Common myeloid progenitor, CD34-positive (primary cell): ENCODE data around the gene DNASE1L2.

ENCODE experiments used
- CTCF ChIA-PET: fragments of 350-600 bp; sonication (Branson Sonifier 250); formaldehyde crosslinking; loops from one replicate; lab custom pipeline; 2021; ENCODE audit warnings: antibody characterized with exemption; lab: Charles Lee
- POLR2A ChIA-PET: fragments of 350-600 bp; sonication (Branson Sonifier 250); formaldehyde crosslinking; loops from one replicate; lab custom pipeline; 2021; ENCODE audit warnings: antibody characterized with exemption; lab: Charles Lee
- DNase-seq, 3 donors: peaks; one replicate each; pipeline versions ENCODE4 v3.0.0 to v3.0.0-alpha.2; 2013
- H3K27ac ChIP-seq, 2 experiments: 1 replicate in 1 of 2; 2 replicates in 1 of 2; pipeline ENCODE4 v1.7.0; 2013; ENCODE audit warnings: inconsistent platforms in 2 of 2, low read length in 2 of 2, mild to moderate bottlenecking in 2 of 2, low read depth in 1 of 2, moderate library complexity in 1 of 2; ENCODE audit not compliant: severe bottlenecking in 2 of 2, insufficient read depth in 1 of 2, poor library complexity in 1 of 2
- H3K27me3 ChIP-seq, 5 experiments: replicated peaks in 2 of 5; 1 replicate in 3 of 5; 2 replicates in 2 of 5; pipeline versions ENCODE4 v1.6.1 to v1.7.0; 2013; ENCODE audit warnings: low read length in 4 of 5, mild to moderate bottlenecking in 2 of 5, moderate library complexity in 2 of 5, inconsistent platforms in 1 of 5; ENCODE audit not compliant: insufficient read depth in 5 of 5, control insufficient read depth in 4 of 5
- H3K36me3 ChIP-seq, 4 experiments: 1 replicate in 2 of 4; 2 replicates in 2 of 4; pipeline versions ENCODE4 v1.6.1 to v1.7.0; 2013; ENCODE audit warnings: low read length in 3 of 4, control low read depth in 1 of 4, mild to moderate bottlenecking in 1 of 4; ENCODE audit not compliant: control insufficient read depth in 4 of 4, insufficient read depth in 4 of 4
- H3K4me1 ChIP-seq, 4 experiments: 1 replicate in 3 of 4; 2 replicates in 1 of 4; pipeline versions ENCODE4 v1.6.1 to v1.7.1; 2013; ENCODE audit warnings: low read length in 3 of 4, mild to moderate bottlenecking in 3 of 4, control low read depth in 1 of 4, inconsistent platforms in 1 of 4, moderate library complexity in 1 of 4; ENCODE audit not compliant: control insufficient read depth in 4 of 4, insufficient read depth in 4 of 4; ENCODE audit errors: control extremely low read depth in 1 of 4
- H3K4me3 ChIP-seq, 7 experiments: 1 replicate in 4 of 7; 2 replicates in 3 of 7; pipeline versions ENCODE4 v1.5.1 to v1.7.0; 2013; ENCODE audit warnings: mild to moderate bottlenecking in 7 of 7, low read length in 6 of 7, moderate library complexity in 6 of 7, inconsistent platforms in 2 of 7, low read depth in 2 of 7, control low read depth in 1 of 7; ENCODE audit not compliant: insufficient read depth in 4 of 7, control insufficient read depth in 1 of 7; ENCODE audit errors: extremely low read depth in 1 of 7
- H3K9me3 ChIP-seq, 5 experiments: 1 replicate in 4 of 5; 2 replicates in 1 of 5; pipeline versions ENCODE4 v1.6.1 to v1.7.1; 2013; ENCODE audit warnings: low read length in 4 of 5, mild to moderate bottlenecking in 2 of 5, inconsistent platforms in 1 of 5, low read depth in 1 of 5, moderate library complexity in 1 of 5; ENCODE audit not compliant: control insufficient read depth in 4 of 5, insufficient read depth in 2 of 5; ENCODE audit errors: control extremely low read depth in 1 of 5
- WGBS: methylation state at CpG from one replicate; pipeline ENCODE4 v1.1.5; 2013; ENCODE audit not compliant: insufficient coverage; 5-methylcytosine and 5-hydroxymethylcytosine counted together

Gene DNASE1L2

DNA sequence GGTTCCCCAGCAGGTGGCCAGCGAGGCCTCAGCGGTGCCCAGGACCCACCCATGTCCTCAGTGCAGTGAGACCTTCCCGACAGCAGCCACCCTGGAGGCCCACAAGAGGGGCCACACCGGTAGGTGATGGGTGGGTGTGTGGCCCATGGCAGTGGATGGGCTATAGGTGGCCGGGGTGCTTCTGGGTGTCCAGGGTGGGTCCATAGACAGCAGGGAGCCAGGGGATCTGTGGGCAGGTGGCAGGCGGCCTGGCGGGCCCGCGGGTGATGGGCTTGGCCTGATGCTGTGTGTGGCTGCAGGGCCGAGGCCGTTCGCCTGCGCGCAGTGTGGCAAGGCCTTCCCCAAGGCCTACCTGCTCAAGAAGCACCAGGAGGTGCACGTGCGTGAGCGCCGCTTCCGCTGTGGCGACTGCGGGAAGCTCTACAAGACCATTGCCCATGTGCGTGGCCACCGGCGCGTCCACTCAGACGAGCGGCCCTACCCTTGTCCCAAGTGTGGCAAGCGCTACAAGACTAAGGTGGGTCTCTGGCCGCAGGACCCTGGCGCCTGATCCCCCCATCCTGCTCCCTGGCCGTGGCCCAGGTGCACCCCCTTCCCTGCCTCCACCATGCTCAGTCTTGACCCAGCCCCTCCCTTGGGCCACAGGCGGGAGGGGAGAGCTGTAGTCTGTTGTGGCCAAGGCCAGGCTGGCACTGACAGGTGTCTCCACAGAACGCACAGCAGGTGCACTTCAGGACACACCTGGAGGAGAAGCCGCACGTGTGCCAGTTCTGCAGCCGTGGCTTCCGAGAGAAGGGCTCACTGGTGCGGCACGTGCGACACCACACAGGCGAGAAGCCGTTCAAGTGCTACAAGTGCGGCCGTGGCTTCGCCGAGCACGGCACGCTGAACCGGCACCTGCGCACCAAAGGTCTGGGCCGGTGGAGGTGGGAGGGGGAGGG, 2.1 kb upstream of the DNASE1L2 start:
- 98% methylated on average over 42 of the region's 51 CpGs for WGBS
- DNase-seq, result peak in 1 of 3 donors; percentile 22
- Histone ChIP-seq H3K36me3 (peaks cover 9 to 67% (median 42%) of the 10 kb centered on the region in 4 experiments), H3K27ac (no peak overlapping the region), H3K4me3 (no peak overlapping the region), H3K4me1 (peaks cover 0 to 18% (median 8%) of the 10 kb centered on the region in 4 experiments), H3K27me3 (peaks cover 0 to 43% (median 12%) of the 10 kb centered on the region in 5 experiments), H3K9me3 (no peaks in the 10 kb centered on the region)
- CTCF ChIA-PET, result no interaction called here
- POLR2A ChIA-PET, result no interaction called here

DNA sequence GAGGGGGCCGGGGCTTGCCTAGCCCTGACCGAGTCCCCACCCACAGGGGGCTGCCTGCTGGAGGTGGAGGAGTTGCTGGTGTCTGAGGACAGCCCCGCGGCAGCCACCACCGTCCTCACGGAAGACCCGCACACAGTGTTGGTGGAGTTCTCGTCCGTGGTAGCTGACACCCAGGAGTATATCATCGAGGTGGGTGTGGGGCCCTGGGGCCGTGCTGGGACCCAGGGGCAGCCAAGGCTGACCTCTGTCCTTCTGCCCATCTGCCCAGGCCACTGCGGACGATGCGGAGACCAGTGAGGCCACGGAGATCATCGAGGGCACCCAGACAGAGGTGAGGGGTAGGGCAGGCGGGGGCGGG, 1.5 kb upstream of the DNASE1L2 start:
- no peaks in the 10 kb centered on the region for H3K9me3 ChIP-seq
- POLR2A ChIA-PET, result no interaction called here
- WGBS, result 97% methylated on average over 16 of the region's 18 CpGs
- H3K4me3 ChIP-seq, result no peak overlapping the region
- CTCF ChIA-PET, result interaction anchor here (1.5 kb wide), 1 partner anchor 17 kb away, joined by 4 read pairs; no protein-coding TSS in a partner anchor
- peaks cover 9 to 63% (median 38%) of the 10 kb centered on the region in 4 experiments for H3K36me3 ChIP-seq
- H3K27me3 ChIP-seq, result peaks cover 0 to 43% (median 12%) of the 10 kb centered on the region in 5 experiments
- no peak overlapping the region for H3K27ac ChIP-seq
- DNase-seq, result no peak
- H3K4me1 ChIP-seq, result peaks cover 0 to 18% (median 8%) of the 10 kb centered on the region in 4 experiments

GRCh38 chr16:2235234-2235651, 1.0 kb upstream of the DNASE1L2 start:
- ChIA-PET POLR2A (interaction anchor here (1.4 kb wide), 1 partner anchor 16 kb away, joined by 3 read pairs; the partner anchor contains the start of gene ECI1), CTCF (interaction anchor here (1.5 to 1.7 kb wide), 2 partner anchors 10 to 17 kb away, joined by 4 to 7 read pairs; no protein-coding TSS in a partner anchor)
- H3K27ac ChIP-seq, result no peak overlapping the region
- no peaks in the 10 kb centered on the region for H3K9me3 ChIP-seq
- no peak for DNase-seq
- 94% methylated on average over 28 of the region's 28 CpGs for WGBS
- peaks cover 0 to 18% (median 8%) of the 10 kb centered on the region in 4 experiments for H3K4me1 ChIP-seq
- H3K36me3 ChIP-seq, result peaks cover 9 to 59% (median 34%) of the 10 kb centered on the region in 4 experiments
- H3K27me3 ChIP-seq, result peaks cover 0 to 43% (median 12%) of the 10 kb centered on the region in 5 experiments
- H3K4me3 ChIP-seq, result no peak overlapping the region

GRCh38 chr16:2235695-2236336, 428 bp upstream of the DNASE1L2 start:
- Histone ChIP-seq H3K36me3 (peaks cover 6 to 53% (median 31%) of the 10 kb centered on the region in 4 experiments), H3K4me1 (peaks cover 0 to 18% (median 8%) of the 10 kb centered on the region in 4 experiments), H3K9me3 (no peaks in the 10 kb centered on the region), H3K4me3 (no peak overlapping the region), H3K27ac (no peak overlapping the region), H3K27me3 (peaks cover 0 to 43% (median 12%) of the 10 kb centered on the region in 5 experiments)
- ChIA-PET CTCF (interaction anchor here (1.5 to 1.7 kb wide), 2 partner anchors 10 to 16 kb away, joined by 4 to 7 read pairs; no protein-coding TSS in a partner anchor), POLR2A (interaction anchor here (0.8 to 1.4 kb wide), 2 partner anchors 12 to 16 kb away, joined by 3 read pairs; partner anchors contain the start of genes E4F1 and ECI1)
- DNase-seq, result no peak
- 95% methylated on average over 13 of the region's 19 CpGs for WGBS

DNA sequence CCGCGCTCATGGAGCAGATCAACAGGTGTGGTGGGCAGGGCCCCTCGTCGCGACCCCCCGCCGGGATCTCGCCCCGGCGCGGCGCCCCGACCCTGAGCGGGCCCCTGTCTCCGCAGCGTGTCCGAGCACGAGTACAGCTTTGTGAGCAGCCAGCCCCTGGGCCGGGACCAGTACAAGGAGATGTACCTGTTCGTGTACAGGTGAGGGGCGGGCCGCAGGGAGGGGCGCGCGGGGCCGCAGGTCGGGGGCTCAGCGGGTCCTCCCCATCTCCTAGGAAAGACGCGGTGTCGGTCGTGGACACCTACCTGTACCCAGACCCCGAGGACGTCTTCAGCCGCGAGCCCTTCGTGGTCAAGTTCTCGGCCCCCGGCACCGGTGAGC, 848 bp downstream of the DNASE1L2 start:
- WGBS, result 8% methylated on average over 37 of the region's 40 CpGs
- peaks cover 4 to 42% (median 23%) of the 10 kb centered on the region in 4 experiments for H3K36me3 ChIP-seq
- peaks cover 0 to 43% (median 12%) of the 10 kb centered on the region in 5 experiments for H3K27me3 ChIP-seq
- H3K4me1 ChIP-seq, result peaks cover 0 to 18% (median 8%) of the 10 kb centered on the region in 4 experiments
- H3K9me3 ChIP-seq, result no peaks in the 10 kb centered on the region
- ChIA-PET CTCF (no interaction called here), POLR2A (no interaction called here)
- DNase-seq, result no peak
- peak overlapping the region in 3 of 7 experiments; percentile 40 to 48 (median 45) for H3K4me3 ChIP-seq
- no peak overlapping the region for H3K27ac ChIP-seq

GRCh38 chr16:2237493-2238149, 1.4 kb downstream of the DNASE1L2 start:
- no peak overlapping the region for H3K27ac ChIP-seq
- peak overlapping the region in 1 of 7 experiments; percentile 23 for H3K4me3 ChIP-seq
- H3K4me1 ChIP-seq, result peaks cover 0 to 18% (median 8%) of the 10 kb centered on the region in 4 experiments
- DNase-seq, result no peak
- no peaks in the 10 kb centered on the region for H3K9me3 ChIP-seq
- peaks cover 0 to 43% (median 12%) of the 10 kb centered on the region in 5 experiments for H3K27me3 ChIP-seq
- ChIA-PET POLR2A (interaction anchor here (0.8 to 1.1 kb wide), 2 partner anchors 250 to 1603 kb away, joined by 3 to 4 read pairs; no protein-coding TSS in a partner anchor), CTCF (interaction anchor here (1.5 to 1.8 kb wide), 2 partner anchors 12 to 14 kb away, joined by 7 to 8 read pairs; partner anchors contain the start of gene ECI1)
- WGBS, result 17% methylated on average over 54 of the region's 65 CpGs
- peaks cover 4 to 42% (median 22%) of the 10 kb centered on the region in 4 experiments for H3K36me3 ChIP-seq
